UCSD-AML1 (cell line): ENCODE measurements around the gene SOCS1.

Experiments
- DNase-seq: peaks from one replicate; lab custom pipeline; 2025; ENCODE audit not compliant: unreplicated experiment; lab: John Stamatoyannopoulos, UW

SOCS1 gene

DNA sequence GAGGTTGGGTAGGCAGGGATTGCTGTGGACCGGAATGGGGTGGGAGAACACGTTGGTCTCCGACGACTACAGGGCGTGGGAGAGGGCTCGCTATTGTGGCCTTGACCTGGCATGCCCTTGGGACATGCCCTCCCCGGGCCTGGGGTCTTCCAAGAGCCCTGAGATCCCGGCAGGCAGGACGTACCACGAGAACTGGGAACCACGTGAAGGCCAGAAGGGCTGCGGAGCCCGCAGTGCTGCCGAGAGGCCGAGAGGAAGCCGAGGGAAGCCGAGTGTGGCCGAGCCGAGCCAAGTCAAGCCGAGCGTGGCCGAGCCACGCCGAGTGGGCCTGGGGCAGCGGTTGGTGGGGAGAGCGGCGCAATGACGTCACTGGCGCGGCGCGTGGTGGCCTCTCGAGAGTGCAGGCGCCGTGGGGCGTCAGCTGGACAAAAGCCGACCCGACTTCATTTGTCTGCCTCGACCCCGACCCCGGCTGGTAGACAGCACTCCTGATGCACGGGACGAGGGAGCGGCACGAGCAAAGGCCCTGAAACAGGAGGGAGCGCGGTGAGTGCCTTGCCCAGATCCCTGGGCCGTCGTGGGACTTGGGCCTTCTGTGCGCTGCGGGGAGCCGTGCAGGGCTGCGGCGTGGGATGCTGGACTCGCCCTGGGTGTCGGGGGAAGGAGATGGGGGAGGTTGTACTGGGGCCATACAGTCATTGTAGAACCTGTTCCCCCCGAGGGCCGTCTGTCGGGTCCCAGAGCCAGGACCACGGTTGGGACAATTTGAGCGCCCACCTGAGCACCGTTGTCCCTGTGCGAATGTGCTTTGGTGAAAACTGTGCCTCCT, 6.6 kb downstream of the SOCS1 start:
- no peak for DNase-seq

DNA sequence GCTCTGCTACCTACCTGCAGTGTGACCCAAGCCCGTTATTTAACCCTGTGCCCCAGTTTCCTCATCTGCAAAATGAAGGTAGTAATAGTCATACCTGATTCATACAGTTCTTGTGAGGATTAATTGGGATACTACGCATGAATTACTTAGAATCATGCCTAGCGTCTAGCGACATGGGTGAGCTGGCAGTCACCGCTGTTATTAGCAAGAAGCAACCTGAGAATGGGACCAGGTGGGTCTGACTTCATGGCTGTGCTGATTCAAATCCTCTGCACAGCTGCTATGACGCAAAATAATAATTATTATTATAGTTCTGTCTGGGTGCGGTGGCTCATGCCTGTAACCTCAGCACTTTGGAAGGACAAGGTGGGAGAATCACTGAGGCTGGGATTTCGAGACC, 7.9 kb downstream of the SOCS1 start:
- no peak for DNase-seq

DNA sequence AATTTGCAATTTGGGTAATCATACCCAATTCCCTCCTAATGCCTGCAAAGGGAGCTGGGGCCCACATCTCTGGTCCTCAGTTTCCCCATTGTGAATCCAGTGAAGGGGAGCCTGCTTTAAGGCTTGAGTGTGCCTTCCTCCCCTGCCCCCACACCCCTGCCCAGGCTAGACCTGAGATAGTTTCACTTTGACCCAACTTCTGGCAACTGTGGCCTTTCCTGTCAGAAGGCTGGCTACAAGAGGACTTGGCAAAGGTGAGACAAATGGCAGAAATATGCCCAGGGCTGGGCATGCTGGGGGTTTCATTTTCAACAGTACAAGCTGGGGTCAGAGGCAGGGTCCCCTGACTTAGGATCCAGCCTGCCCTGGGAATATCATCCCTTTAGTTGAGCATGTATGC, 10.0 kb downstream of the SOCS1 start:
- DNase-seq = no peak

DNA sequence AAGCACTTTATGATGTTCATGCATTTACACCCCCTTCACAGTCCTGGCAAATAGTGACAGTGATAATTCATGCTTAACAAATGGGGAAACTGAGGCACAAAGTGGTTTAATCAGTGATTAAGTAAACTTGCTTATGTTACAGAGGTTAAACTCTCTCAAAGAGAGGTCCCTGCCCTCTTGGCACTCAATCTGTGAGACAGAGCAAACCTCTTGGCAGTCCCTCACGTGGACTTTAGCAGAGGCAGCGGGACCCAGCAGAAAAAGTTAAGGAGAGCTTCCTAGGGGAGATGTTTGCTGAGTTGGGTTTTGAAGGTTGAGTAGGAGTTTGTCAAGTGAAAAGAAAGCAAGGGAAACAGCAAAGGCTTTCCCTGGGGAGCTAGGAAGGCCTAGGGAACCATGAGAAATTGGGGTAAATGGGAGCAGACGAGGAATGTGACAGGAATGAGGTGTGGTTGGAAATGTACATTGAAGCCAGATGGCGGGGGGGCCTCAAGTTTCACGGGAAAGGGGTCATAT, 10.7 kb downstream of the SOCS1 start:
- no peak for DNase-seq

- no peak for DNase-seq
Measured at GRCh38 chr16:11242658-11243057, 13.3 kb downstream of the SOCS1 start.

DNA sequence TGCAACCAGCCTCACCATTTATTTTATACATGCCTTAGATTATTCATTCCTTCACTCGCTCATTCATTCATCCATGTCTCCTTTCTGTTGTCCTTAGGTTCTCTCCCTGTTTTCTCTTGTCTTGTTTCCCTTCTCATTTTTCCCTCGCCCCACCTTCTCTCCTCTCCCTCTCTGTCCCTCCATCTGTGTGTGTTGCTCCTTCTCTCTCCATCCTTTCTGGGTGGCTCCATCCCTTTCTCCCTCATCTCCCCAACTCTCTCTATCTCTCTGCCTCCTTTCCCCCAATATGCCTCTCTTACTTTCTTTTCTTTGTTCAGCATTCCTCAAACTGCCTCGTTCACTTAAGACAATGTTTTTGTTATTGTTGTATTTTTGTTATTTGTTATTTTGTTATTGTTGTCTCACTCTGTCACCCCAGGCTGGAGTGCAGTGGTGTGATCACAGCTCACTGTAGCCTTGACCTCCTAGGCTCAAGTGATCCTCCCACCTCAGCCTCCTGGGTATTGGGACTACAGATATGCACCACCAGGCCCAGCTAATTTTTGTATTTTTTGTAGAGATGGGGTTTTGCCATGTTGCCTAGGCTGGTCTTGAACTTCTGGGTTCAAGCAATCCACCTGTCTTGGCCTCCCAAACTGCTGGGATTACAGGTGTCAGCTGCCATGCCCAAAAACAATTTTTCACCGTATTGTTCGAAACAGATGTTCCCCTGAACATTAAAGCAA, 14.4 kb downstream of the SOCS1 start:
- no peak for DNase-seq

GRCh38 chr16:11240636-11241473, 15.1 kb downstream of the SOCS1 start:
- DNase-seq = peak; percentile 45

- no peak for DNase-seq
Measured at GRCh38 chr16:11239644-11240632, 16.1 kb downstream of the SOCS1 start.

- DNase-seq = no peak
Measured at GRCh38 chr16:11238272-11239202, 17.5 kb downstream of the SOCS1 start.

DNA sequence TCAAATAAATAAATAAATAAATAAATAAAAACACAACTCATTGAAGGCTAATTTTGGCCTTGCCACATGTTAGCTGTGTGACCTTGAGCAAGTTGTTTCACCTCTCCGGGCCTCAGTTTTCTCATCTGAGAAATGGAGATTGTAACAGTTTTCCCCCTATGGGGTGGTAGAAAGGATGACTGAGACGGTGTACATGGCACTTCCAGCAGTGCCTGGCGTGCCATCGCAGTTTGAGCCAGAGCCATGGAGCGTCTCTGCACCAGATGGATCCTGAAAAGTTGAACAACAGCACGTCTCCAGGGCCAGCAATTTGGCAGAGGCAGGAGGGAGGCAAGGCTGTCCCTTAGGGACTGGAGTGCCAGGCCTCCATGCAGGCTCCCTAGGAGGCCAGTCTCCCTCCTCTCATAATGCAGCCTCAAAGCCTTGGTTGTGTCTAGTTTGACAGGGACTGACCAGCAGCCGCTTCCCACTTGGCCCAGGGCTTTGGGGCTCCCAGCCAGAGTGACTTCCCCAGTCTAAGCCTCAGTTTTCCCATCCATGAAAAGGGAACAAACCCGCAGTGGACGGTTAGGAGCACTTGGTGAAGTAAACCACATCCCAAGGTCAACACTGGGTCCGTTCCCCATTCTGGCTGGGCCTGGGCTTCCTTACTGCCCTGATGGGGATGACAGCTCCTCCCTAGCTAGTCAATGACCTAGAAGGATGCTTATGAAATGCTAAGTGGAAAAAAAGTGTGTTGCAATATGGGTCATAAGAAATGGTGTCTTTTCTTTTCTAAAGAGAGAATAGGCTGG, 19.3 kb downstream of the SOCS1 start:
- peak; percentile 66 for DNase-seq

DNA sequence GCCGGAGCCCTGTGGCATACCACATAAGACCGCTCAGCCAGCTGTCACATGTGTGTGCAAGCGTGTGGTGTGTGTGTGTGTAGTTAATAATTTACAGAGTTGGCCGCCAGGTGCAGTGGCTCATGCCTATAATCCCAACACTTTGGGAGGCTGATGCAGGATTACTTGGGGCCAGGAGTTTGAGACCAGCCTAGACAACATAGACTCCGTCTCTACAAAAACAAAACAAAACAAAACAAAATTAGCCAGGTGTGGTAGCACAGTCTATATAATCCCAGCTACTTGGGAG, 20.4 kb downstream of the SOCS1 start:
- DNase-seq = peak; percentile 46

GRCh38 chr16:11234884-11235702, 20.9 kb downstream of the SOCS1 start:
- no peak for DNase-seq

DNA sequence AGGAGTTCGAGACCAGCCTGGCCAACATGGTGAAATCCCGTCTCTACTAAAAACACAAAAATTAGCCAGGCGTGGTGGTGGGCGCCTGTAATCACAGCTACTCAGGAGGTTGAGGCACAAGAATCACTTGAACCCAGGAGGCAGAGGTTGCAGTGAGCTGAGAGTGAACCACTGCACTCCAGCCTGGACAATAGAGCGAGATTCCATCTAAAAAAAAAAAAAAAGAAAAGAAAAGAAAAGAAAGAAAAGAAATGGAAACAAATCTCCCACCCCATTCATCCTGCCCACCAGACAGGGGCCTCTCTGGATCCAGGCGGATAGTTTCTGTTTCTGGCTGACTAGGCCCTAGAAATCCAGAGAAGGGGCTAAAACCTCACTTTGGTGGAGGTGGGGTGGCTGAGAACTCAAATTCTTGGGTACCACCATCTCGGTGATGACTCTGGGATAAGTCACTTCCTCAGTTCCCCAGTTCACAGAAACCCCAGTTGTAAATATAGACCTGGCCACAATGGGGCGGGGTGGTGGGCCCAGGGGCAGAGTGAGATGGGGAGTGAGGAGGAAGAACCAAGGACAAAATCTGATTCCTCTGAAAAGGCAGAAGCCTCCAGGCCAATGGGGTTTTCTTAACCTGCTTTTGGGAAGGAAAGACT, 22.2 kb downstream of the SOCS1 start:
- DNase-seq = peak; percentile 71

DNA sequence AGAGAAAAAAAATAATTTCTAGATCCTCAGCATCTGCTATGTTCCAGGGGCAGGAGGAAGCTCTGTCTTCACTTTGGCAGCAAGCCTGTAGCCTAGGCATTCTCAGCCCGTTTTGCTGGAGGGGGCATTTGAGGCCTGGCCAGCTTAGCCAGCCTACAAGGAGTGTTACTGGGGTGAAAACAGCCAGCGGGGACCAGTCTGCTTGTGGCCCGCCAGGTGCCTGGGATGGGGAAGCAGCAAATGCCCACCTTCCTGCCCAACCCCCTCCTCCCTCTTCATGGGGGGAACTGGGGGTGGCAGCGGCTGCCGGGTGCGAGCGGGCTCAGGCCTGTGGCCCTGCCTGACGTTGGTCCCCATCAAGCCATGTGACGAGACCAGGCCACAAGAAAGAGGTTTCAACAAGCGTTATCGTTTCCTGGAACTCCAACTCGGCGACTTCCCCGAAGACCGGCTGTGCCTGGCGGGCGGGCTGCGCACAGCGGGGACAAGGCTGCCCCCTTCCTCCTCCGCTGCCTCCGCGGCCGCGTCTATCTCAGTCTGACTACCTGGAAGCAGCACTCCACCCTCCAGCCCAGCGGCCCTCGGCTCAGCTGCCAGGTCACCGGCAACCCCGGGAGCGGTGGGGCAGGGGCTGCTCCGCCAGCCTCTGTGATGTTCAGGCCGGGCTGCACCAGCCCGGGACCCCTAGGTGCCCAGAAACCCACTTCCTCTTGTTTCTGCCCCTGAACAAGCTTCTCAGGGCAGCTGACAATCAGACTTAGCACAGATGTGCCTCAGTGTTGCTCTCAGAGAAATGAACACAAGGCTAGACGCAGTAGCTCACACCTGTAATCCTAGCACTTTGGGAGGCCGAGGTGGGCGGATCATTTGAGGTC, 22.9 kb downstream of the SOCS1 start:
- peak; percentile 88 for DNase-seq

DNA sequence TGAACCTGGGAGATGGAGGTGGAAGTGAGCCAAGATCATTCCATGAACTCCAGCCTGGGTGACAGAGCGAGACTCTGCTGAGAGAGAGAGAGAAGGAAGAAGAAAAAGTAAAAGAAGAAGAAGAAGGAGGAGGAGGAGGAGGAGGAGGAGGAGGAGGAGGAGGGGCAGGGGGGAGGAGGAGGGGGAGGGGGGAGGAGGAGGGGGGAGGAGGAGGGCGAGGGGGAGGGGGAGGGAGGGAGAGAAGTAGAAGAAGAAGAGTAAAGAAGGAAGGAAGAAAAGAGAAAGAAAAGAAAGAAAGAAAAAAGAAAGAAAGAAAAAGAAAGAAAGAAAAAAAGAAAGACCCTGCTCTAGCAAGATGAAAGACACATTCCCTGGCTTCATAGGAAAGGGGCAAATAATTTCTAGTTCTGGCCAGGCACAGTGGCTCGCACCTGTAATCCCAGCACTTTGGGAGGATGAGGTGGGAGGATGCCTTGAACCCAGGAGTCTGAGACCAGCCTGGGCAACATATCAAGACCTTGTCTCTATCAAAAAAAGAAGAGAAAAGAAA, 23.6 kb downstream of the SOCS1 start:
- no peak for DNase-seq
